Adipocyte (in vitro differentiated cells): ENCODE measurements around the gene STYX.

ENCODE experiments used
- DNase-seq: peaks from one replicate; pipeline ENCODE4 v3.0.0-alpha.2; 2015; ENCODE audit warnings: low read depth
- H3K27me3 ChIP-seq: replicated peaks from 2 replicates; pipeline ENCODE4 v1.7.0; 2013; ENCODE audit warnings: mild to moderate bottlenecking, low read length, moderate library complexity; ENCODE audit not compliant: control insufficient read depth, insufficient read depth
- H3K36me3 ChIP-seq: 2 replicates; pipeline ENCODE4 v1.7.0; 2013; ENCODE audit warnings: low read length, mild to moderate bottlenecking, moderate library complexity; ENCODE audit not compliant: control insufficient read depth, insufficient read depth, severe bottlenecking
- H3K4me1 ChIP-seq: 2 replicates; pipeline ENCODE4 v1.7.0; 2013; ENCODE audit warnings: mild to moderate bottlenecking, low read length, moderate library complexity; ENCODE audit not compliant: control insufficient read depth, insufficient read depth
- H3K4me3 ChIP-seq: 2 replicates; pipeline ENCODE4 v1.7.0; 2013; ENCODE audit warnings: mild to moderate bottlenecking, low read length, moderate library complexity
- H3K9ac ChIP-seq: 2 replicates; pipeline ENCODE4 v1.7.0; 2013; ENCODE audit warnings: mild to moderate bottlenecking, low read length, moderate library complexity
- H3K9me3 ChIP-seq: 2 replicates; pipeline ENCODE4 v1.7.0; 2013; ENCODE audit warnings: mild to moderate bottlenecking, low read length, moderate library complexity; ENCODE audit not compliant: control insufficient read depth

The STYX gene

GRCh38 chr14:52791223-52792096 is 61.5 kb downstream of the STYX start, which contains the start of gene GNPNAT1:
TSS of gene GNPNAT1 (minus strand) at chr14:52791607. CDS start at chr14:52784650, 6,957 bp downstream.
- peak; percentile 96 for DNase-seq
- H3K36me3 ChIP-seq = no peaks in the 10 kb centered on the region
- peak within 1 kb of the TSS; percentile 98 for H3K4me3 ChIP-seq
- H3K9ac ChIP-seq = peak within 1 kb of the TSS; percentile 92
- H3K4me1 ChIP-seq = peaks cover 39% of the 10 kb centered on the region
- no peaks in the 10 kb centered on the region for H3K9me3 ChIP-seq
- H3K27me3 ChIP-seq = no peaks in the 10 kb centered on the region

- peaks cover 39% of the 10 kb centered on the region for H3K4me1 ChIP-seq
- H3K36me3 ChIP-seq = no peaks in the 10 kb centered on the region
- H3K9ac ChIP-seq = peak overlapping the region; percentile 76
- H3K4me3 ChIP-seq = peak overlapping the region; percentile 76
- H3K27me3 ChIP-seq = no peaks in the 10 kb centered on the region
- peak; percentile 87 for DNase-seq
- H3K9me3 ChIP-seq = no peaks in the 10 kb centered on the region
Observed at GRCh38 chr14:52792097-52792415, 62.1 kb downstream of the STYX start.

- DNase-seq = no peak
- no peak overlapping the region for H3K9ac ChIP-seq
Observed at GRCh38 chr14:52793061-52793460, 63.1 kb downstream of the STYX start.

GRCh38 chr14:52797653-52798052 is 67.7 kb downstream of the STYX start:
- no peak for DNase-seq
- Histone ChIP-seq H3K9me3 (no peaks in the 10 kb centered on the region), H3K4me1 (peaks cover 21% of the 10 kb centered on the region), H3K36me3 (no peaks in the 10 kb centered on the region), H3K9ac (no peak overlapping the region), H3K27me3 (no peaks in the 10 kb centered on the region), H3K4me3 (no peak overlapping the region)

More at GRCh38 chr14:52793061-52793460, 63.1 kb downstream of the STYX start:
- H3K36me3 ChIP-seq = no peaks in the 10 kb centered on the region
- H3K27me3 ChIP-seq = no peaks in the 10 kb centered on the region
- H3K4me1 ChIP-seq = peaks cover 34% of the 10 kb centered on the region
- H3K4me3 ChIP-seq = no peak overlapping the region
- no peaks in the 10 kb centered on the region for H3K9me3 ChIP-seq

GRCh38 chr14:52798826-52799225 is 68.9 kb downstream of the STYX start:
- Histone ChIP-seq H3K9ac (no peak overlapping the region), H3K27me3 (no peaks in the 10 kb centered on the region), H3K9me3 (no peaks in the 10 kb centered on the region), H3K36me3 (no peaks in the 10 kb centered on the region), H3K4me3 (no peak overlapping the region), H3K4me1 (peaks cover 25% of the 10 kb centered on the region)
- DNase-seq = no peak

- Histone ChIP-seq H3K4me3 (peak overlapping the region; percentile 71), H3K9ac (peak overlapping the region; percentile 53), H3K27me3 (no peaks in the 10 kb centered on the region), H3K9me3 (no peaks in the 10 kb centered on the region), H3K36me3 (no peaks in the 10 kb centered on the region), H3K4me1 (peaks cover 25% of the 10 kb centered on the region)
- peak; percentile 82 for DNase-seq
Observed at GRCh38 chr14:52801014-52801712, 71.2 kb downstream of the STYX start.

GRCh38 chr14:52802597-52802996 is 72.6 kb downstream of the STYX start:
- DNase-seq = peak; percentile 49
- H3K27me3 ChIP-seq = no peaks in the 10 kb centered on the region
- H3K36me3 ChIP-seq = no peaks in the 10 kb centered on the region
- no peaks in the 10 kb centered on the region for H3K9me3 ChIP-seq
- peaks cover 25% of the 10 kb centered on the region for H3K4me1 ChIP-seq
- no peak overlapping the region for H3K9ac ChIP-seq
- no peak overlapping the region for H3K4me3 ChIP-seq

- H3K27me3 ChIP-seq = no peaks in the 10 kb centered on the region
- no peak overlapping the region for H3K4me3 ChIP-seq
- DNase-seq = no peak
- H3K36me3 ChIP-seq = no peaks in the 10 kb centered on the region
- peaks cover 18% of the 10 kb centered on the region for H3K4me1 ChIP-seq
- H3K9ac ChIP-seq = no peak overlapping the region
- no peaks in the 10 kb centered on the region for H3K9me3 ChIP-seq
Observed at GRCh38 chr14:52806115-52806514, 76.1 kb downstream of the STYX start.

GRCh38 chr14:52808101-52808500 is 78.1 kb downstream of the STYX start:
- H3K27me3 ChIP-seq = no peaks in the 10 kb centered on the region
- H3K9ac ChIP-seq = no peak overlapping the region
- H3K4me3 ChIP-seq = no peak overlapping the region
- no peaks in the 10 kb centered on the region for H3K4me1 ChIP-seq
- no peaks in the 10 kb centered on the region for H3K9me3 ChIP-seq
- no peaks in the 10 kb centered on the region for H3K36me3 ChIP-seq
- DNase-seq = no peak

- no peak overlapping the region for H3K4me3 ChIP-seq
- DNase-seq = no peak
- H3K9ac ChIP-seq = no peak overlapping the region
- no peaks in the 10 kb centered on the region for H3K36me3 ChIP-seq
- H3K27me3 ChIP-seq = no peaks in the 10 kb centered on the region
- peaks cover 12% of the 10 kb centered on the region for H3K4me1 ChIP-seq
- H3K9me3 ChIP-seq = no peaks in the 10 kb centered on the region
Observed at GRCh38 chr14:52821805-52822250, 91.9 kb downstream of the STYX start.

- no peaks in the 10 kb centered on the region for H3K36me3 ChIP-seq
- DNase-seq = peak; percentile 61
Observed at GRCh38 chr14:52824462-52824861, 94.5 kb downstream of the STYX start.

More at GRCh38 chr14:52824462-52824861, 94.5 kb downstream of the STYX start:
- no peak overlapping the region for H3K4me3 ChIP-seq
- no peaks in the 10 kb centered on the region for H3K27me3 ChIP-seq
- H3K9me3 ChIP-seq = no peaks in the 10 kb centered on the region
- H3K4me1 ChIP-seq = peaks cover 12% of the 10 kb centered on the region
- no peak overlapping the region for H3K9ac ChIP-seq
